PFSK-1 (cell line): ENCODE results near the gene ENTREP3.

Experiments used
- FOXP2 ChIP-seq: optimal IDR thresholded peaks from 2 replicates; pipeline ENCODE3; 2011; ENCODE audit warnings: borderline replicate concordance, control low read depth, inconsistent platforms; ENCODE audit not compliant: insufficient read depth; ENCODE audit errors: extremely low read length, extremely low read depth
- POLR2AphosphoS5 ChIP-seq: IDR thresholded peaks from 2 replicates; pipeline ENCODE4 v1.6.1; 2012; ENCODE audit warnings: low read depth, mild to moderate bottlenecking, control low read depth, low read length, moderate library complexity
- SIN3A ChIP-seq: IDR thresholded peaks from 2 replicates; pipeline ENCODE4 v1.6.1; 2012; ENCODE audit warnings: mild to moderate bottlenecking, low read length, moderate library complexity, borderline replicate concordance; ENCODE audit not compliant: insufficient read depth
- TF ChIP-seq, protein P1 (sequence below), 2 experiments: IDR thresholded peaks; 2 replicates each; pipeline versions ENCODE4 v1.6.1 to v1.8.0; 2011 to 2012; ENCODE audit warnings: low read depth in 2 of 2, low read length in 2 of 2, control low read depth in 1 of 2, inconsistent platforms in 1 of 2, mild to moderate bottlenecking in 1 of 2, moderate library complexity in 1 of 2; ENCODE audit not compliant: insufficient read depth in 1 of 2

- TF ChIP-seq, protein P1, sequence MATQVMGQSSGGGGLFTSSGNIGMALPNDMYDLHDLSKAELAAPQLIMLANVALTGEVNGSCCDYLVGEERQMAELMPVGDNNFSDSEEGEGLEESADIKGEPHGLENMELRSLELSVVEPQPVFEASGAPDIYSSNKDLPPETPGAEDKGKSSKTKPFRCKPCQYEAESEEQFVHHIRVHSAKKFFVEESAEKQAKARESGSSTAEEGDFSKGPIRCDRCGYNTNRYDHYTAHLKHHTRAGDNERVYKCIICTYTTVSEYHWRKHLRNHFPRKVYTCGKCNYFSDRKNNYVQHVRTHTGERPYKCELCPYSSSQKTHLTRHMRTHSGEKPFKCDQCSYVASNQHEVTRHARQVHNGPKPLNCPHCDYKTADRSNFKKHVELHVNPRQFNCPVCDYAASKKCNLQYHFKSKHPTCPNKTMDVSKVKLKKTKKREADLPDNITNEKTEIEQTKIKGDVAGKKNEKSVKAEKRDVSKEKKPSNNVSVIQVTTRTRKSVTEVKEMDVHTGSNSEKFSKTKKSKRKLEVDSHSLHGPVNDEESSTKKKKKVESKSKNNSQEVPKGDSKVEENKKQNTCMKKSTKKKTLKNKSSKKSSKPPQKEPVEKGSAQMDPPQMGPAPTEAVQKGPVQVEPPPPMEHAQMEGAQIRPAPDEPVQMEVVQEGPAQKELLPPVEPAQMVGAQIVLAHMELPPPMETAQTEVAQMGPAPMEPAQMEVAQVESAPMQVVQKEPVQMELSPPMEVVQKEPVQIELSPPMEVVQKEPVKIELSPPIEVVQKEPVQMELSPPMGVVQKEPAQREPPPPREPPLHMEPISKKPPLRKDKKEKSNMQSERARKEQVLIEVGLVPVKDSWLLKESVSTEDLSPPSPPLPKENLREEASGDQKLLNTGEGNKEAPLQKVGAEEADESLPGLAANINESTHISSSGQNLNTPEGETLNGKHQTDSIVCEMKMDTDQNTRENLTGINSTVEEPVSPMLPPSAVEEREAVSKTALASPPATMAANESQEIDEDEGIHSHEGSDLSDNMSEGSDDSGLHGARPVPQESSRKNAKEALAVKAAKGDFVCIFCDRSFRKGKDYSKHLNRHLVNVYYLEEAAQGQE (IDR thresholded peaks at IDR 0.05; ENCODE audit: insufficient read depth in 1 of 2, low read depth in 2 of 2, low read length in 2 of 2) = no peak
- no peak for TF ChIP-seq POLR2AphosphoS5
- no peak for TF ChIP-seq FOXP2
- TF ChIP-seq SIN3A = peak; percentile 89; the same call in 1 of the 2 replicates
These were observed 36.3 kb downstream of the ENTREP3 start for GRCh38 chr1:155218854-155219591.
